Activated CD8-positive, alpha-beta memory T cell treated with anti-CD3 and anti-CD28 coated beads, Interleukin-2, amount 50 U/mL, for 1 hour (primary cell): ENCODE data around the gene OTX2.

Experiments used
- DNase-seq: peaks from one replicate; pipeline ENCODE4 v3.0.0-alpha.2; 2020; ENCODE audit errors: extremely low read depth

The OTX2 gene

DNA sequence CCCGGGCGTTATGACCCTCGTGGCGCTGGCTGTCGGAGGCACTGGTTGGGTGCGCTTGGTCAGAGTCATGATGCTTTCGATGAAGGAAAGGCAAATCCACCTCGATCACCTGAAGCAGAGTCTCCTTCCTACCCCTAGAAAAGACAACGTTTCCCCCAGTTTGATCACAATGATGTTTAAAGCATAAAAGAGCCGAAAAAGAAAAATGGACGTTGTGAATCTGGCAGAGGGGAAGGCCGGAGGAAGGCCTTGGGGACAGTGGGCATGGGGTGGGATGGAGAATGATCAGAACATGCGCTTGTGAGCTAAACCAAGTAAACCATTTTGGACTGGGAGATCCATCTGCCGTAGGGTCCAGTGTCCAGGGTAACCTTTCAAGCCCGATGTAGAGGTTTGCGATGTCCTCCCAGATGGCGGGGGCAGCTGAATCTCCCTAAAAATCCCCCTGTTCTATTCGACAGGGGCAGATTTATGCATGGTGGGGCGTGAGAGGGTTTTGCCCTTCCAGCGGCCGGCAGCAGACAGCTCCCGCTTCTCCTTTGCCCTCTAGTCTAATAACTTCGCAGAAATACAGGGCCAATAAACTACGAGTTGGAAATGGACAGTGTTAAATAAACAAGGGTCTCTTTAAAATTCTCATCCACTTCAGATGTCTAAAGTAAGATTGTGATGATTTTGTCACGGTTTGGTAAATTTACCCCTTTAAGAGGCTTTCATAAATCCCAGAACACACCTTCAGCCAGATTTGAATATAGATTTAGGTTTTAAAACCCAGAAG is 2.3 kb upstream of the OTX2 start:
- no peak for DNase-seq

DNA sequence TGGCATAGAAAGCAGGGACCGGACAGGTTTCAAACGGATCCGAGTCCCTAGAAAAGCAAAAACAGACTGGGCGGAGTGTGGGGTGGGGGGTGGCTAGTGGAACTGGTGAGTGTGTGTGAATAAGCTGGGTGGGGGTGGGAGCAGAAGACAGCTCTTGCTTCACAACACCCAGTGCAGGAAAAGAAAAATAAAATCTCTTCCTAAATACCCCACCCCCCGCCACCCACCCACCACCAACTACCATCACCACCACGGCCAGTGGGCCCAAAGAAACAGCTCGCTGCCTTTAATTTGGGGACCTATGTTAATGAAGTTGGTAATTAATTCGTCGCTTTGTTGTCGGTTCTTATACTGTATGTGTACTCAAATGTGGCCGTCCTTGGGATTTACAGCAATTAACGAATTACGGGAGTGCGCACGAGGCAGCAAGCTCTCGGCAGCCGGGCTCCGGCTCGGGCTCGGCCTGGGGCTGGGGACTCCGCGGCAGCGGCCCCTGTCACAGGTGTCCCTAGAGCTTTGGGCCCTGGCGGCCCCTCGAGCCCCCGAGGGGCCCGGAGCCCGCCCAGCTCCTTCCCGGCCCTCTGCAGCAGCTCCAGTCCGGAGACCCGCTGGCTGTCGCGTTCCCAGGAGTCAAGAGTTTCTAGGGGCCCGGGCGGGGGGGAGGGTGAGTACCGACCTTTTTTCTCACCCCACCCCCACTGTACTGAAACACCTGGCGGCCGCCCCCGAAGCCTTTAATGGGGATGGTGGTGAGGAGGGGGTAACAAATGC is 1.5 kb upstream of the OTX2 start:
- DNase-seq: no peak

DNA sequence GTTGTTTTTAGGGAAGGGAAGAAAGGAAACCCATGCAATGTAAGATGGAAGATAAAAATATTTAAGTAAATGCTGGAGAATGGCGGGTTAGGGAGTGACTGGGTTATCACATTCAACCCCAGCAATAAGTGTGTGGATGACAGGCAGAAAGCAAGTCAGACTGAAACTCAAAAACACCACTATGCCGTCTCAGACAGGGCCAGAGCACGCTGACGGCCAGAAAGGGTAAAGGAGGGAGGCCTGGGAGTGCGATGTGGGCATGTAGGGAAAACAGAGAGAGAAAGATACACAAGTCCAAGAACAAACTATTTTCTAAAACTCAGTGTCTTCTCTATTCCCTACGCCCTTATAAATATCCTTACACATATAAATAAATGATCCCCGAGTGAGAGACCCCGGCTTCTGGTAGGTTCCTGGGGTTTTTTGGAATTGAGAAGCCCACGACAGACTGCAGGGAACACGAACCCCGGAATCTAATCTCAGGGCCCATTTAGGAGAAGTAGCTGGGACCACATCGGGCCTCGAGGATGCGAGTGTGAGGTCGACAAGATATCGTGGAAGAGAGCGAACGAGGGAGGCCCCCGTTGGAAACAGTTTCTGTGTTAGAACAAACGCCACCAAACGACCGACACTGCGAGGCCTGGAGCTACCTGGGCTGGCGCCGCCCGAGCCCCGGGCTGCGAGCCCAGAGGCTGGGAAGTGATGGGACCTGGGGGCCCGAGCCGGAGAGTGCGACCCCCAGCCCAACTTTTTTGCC is 735 bp upstream of the OTX2 start:
- no peak for DNase-seq

DNA sequence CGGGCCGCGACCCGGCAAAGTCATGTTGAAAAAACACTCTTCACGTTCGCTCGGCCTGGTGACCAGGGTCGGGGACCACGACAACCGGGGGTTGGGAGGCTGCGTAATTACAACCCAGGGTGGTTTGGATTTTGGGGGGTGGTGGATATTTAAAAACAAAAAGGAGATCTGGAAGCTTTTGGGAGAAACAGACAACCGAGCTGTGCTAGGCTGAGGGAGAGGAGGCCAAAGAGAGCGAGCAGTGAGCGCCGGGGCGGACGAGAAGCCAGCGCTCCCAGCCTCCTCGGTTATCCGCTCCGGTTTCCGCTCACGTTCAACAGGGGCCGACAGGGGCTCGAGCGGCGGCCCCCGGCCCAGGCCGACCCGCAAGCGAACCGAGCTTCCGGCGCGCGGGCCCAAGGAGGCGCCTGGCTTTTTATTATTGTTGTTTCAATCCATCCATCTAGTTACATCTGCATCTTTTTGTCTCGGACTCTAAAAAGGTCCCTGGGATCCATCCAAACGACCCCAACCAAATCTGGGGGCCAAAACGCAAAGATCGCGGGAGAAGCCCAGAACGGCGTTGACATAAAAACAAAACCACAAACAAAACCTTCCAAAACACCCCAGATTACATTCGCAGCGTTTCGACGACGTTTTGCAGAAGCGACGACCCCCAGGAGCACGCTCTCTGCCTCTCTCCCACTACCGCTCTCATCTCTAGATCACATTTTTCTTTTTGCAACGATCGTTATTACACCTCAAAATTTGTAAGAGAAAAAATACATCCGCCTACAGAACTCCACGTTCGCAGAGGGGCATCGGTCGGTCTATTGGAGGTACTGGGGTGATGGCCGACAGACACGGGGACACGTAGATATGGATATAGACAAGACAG is 771 bp downstream of the OTX2 start:
- no peak for DNase-seq

DNA sequence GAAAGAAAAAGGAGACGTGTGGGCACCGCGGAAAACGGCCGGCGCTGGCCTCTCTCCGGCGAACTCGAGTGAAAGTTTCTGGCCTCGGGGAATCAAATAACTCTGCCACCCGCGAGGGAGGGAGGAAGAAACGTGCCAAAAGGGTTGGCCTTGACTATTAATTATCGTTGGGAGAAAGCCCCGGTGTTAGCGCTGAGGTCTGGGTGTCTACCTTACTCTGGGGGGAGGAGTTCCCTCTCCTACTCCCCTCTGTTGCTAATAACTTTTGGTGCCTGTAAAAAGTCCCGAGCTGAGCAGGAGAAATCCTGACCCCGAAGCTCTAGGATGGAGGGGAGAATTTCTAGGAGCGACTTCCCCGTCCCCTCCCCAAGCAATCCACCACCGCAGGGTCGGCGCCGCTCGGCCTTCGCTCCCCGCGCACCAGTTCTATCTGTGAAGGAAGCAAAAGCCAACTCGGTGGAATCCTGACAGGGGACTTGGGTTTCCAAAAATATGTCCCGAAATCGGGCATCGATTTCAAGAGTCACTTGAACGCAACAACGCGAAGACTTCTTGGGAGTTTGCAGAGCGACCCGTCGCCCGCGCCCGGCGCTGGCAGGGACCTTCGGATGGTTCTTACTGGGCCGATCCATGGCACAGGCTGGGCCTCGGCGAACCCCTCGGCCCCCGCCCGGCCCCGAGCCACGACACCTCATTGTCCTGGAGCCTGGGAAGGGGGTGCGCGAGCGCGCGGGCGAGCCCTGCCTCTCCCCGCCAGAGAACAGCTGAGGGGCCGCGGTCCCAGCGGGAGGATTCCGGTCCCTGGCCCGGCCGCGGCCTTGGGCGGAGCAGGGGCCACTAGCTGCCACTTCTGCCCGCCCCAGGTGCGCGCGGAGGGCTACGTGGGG is 1.7 kb downstream of the OTX2 start:
- DNase-seq: no peak

DNA sequence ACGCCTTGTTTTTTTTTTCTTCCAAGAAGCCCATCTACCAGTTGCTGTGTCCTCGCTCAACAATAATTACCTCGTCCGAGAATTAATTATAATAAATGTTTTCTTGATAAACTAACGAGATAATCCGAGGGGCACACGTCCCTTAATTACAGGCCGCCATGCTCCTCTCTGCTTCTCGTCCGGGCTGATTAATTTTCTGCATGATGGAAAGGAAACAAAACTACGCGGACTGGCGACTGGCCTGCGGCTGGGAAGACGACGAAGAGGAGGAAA is 2.2 kb downstream of the OTX2 start:
- DNase-seq: no peak

DNA sequence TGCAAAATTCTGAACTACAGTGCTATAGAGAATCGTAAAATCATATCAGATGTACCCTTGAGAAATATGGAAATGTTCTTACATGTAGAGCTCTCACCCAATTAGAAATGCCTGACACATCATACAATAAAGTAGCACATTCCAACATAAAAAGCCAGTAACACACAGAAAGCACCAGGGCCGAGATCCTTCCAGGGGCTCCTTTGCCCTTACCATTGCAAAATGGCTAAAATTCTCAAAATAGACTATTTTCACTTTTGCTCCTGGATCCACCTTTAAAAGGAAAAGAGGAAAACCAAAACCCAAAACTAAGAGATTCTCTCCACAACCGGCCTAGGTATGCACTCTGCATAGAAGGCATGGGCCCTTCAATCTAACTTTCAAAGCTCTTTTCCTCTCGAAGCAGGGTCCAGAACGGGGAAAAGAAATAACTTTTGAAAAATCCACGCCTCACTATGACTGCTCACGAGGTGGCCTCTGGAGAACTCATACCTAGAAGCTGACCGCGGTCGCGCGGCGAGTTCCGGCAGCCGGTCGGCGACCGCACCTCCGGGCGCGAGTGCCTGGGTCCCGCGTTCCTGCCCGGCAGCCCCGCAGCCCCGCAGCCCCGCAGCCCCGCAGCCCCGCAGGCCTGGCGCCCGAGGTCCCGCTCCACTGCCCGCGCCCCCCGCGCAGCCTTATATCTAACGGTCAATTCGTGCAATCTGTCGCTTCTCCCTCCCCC is 2.7 kb downstream of the OTX2 start:
- no peak for DNase-seq

DNA sequence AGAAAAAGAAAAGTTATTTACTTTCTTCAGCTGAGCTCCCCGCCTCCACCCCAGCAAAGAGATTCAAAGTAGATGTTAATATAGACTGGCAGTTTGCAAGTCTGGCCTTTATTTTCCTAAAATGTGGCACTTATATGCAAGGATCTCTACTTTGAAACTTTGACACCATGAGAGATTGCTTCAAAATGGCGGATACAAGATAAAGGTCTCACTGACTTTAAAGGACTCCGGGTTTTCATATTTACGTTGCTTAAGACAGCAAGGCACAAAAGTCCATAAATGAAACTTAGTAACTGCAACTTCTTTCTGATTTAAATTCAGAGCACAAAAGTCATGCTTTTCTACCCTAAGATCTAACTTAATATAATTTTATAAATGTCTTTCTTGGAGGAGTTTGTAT is 3.5 kb downstream of the OTX2 start:
- DNase-seq: no peak

DNA sequence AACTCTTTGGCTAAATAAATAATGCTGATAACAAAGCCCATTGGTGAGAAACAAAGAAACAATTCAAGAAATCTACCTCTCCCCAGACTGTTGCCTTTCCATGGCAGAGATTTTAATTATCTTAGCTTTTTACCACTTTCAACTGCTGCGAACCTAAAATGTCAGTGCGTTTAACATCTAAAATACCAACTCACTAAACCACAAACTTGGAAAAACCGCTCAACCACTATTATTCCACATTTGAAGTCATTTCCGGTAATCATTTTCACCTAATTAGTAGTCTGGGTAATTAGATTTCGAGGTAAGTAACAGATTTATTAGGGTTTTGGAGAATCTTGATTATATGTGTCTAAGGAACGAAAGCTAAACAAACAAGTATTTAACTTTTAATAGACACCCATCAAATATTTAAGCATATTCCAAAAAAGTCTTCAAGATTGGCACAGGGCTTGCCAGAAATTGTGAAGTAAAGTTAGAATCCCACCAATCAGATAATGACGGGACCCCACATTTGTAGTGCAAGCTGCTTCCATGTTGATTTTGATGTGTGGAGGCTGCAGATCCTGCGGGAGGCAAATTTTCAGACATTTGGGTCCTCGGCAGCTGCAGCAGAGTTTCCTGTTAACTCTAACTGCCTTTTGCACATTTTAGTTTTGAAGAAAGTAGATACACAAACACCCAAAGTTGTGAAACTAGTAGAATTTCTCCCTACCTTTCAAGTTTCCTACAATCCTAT is 4.1 kb downstream of the OTX2 start:
- no peak for DNase-seq

DNA sequence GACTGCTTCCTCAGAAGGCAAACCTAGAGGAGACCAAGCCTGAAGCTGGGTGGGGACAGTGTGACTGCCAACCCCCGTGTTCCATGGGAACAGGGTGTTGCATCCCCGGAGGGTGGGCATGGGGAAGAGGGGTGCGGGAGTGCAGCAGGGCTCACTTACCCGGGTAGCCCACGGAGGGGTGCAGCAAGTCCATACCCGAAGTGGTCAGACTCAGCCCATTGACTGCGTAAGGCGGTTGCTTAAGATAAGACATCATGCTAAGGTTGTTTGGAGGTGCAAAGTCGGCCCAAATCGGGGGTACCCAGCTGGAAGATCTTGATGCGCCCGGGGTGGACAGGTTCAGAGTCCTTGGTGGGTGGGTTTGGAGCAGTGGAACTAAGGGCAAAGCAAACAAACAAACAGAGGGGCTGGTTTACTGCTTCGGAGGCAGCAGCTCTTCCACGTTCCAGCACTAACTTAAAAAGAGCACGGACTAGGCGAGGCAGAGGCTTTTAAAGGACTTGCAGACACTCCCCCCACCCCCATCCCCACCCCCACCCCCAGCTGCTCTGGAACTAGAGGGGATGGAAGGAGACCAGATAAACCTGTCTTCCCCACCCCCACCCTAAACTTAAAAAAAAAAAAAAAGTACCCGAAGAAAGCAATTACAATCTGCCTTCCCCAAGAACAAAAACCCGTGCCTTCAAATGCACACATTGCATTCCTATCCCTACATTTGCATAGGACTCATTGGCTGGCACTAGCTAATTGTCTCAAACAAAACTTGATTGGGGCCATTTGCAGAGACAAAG is 4.9 kb downstream of the OTX2 start:
- DNase-seq: no peak

DNA sequence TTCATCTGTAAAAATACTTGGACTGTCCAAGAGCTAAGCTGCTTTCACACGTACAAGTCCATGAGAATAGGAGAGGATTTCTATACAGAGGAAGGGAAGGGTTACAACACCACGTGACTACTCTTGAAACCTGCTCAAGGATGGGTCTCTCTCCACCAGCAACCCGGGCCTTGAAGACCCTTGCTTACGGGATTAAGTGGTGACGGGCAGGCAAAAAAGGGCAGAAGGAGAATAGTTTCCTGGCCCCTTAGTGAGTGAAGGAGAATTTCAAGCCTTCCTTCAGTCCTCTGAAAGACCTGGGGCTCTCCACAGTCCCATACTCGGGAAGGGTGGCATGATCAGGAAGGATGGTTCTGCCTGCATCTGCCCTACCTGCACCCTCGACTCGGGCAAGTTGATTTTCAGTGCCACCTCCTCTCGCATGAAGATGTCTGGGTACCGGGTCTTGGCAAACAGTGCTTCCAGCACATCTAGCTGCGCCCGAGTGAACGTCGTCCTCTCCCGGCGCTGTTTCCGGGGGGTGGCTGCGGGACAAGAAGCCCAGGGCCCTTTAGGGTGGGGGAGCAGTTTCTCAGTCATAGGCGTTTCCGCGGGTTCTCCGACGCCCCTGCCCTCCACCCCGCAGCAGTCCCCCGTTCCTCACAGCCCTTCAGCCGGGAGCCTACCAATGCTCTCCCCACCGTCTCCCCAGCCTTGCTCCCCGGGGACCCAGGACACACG is 6.3 kb downstream of the OTX2 start:
- no peak for DNase-seq

DNA sequence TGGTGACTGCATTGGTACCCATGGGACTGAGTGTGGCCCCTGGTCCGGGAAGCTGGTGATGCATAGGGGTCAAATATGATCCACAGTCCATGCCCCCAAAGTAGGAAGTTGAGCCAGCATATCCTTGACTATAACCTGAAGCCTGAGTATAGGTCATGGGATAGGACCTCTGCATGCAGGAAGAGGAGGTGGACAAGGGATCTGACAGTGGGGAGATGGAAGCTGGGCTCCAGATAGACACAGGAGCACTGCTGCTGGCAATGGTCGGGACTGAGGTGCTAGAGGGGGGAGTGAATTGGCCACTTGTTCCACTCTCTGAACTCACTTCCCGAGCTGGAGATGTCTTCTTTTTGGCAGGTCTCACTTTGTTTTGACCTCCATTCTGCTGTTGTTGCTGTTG is 8.4 kb downstream of the OTX2 start:
- no peak for DNase-seq

DNA sequence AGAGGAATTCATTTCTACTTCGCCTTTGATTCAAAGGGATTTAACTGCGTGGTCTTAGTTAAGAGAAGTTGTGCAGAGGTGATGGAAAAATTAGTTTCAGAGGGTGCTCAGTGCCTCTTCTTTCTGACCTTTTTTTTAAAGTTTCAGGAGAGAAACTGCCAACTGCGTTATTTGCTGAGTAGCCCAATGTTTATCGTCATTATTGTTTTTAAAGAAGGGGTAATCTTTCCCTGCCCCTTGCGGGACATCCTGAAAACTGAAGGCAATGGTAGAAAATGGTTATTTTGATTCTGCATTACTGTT is 11.0 kb downstream of the OTX2 start:
- no peak for DNase-seq

DNA sequence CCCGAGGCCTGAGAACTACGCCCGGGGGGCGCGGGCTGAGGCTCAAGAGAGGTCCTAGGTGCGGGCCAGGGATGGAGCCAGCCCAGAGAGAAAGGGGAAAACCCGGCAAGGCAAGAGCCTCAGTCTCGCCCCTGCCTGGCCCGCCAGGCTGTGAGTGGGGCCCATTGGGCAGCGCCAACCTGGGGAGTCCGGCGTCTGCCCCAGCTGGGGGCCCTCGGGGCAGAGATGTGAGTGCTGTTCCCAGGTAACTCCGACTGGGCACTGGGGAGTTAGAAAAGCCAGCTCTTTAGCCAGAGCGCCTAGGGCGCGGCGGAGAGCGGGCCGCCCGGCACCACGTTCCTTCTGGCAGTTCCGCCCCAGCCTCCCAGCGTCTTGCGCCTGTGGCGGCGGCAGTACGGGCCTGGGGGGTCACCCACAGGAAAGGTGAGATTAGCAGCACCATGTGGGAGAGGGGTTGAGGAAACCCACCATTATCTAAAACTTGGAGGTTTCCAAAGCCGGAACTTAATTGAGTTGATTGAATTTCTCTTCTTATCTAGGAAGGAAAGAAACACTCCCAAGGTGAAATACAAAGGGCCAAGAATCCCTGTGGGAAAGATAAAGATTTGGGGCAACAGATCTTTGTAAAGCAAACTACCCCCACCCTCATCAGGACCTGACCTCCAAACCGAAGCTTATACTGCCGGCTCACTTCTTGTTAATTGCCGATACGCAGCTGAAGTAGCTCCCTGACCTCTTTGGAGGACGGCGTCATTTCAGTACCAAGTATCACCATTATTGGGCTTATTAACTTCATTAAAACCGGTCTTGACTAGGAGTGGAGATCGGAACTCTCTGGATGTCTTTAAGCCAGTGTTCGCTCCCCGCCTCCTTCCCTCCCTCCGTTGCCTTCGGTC is 11.6 kb downstream of the OTX2 start:
- DNase-seq: no peak

DNA sequence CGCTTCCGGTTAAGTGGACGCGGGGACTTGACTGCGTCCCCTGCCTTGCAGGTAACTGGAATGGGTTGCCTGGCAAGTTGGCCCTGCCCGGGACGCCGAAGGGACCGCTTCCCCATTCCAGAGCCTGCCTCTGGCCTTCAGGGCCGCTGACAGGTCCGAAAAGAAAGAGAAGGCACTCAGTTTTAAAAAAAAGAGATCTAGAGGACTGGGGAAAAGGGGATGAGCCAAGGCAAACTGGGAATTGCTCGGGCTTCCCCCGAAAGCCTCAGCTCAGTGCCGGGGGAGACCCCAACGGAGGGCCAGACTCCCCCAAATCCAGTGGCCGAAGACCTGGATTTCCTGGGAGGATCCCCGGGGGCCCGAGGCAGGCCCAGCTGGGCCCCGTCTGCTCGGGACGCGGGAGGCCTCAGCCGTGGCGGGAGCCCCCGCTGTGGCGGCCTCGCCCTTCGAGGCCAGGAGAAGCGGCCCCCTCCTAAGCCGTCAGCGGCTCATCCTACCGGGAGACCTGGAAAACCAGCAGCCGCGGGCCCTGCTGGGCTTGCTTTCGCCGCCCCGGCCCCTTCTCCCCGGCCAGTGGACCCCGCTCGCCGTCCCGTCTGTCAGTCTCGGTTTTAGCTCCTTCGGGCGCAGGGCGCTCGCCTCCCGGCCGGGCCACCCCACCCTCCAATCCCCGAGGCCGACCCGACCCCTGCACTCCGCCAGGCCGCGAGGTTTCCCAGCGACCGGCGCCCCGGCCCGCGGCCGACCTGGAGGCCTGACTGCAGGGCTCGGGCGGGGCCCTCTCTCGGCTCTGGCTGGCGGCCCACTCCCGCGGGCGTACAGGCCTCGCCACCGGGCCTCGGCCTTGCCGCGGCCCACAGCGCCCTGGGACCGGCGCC is 12.5 kb downstream of the OTX2 start:
- DNase-seq: no peak

DNA sequence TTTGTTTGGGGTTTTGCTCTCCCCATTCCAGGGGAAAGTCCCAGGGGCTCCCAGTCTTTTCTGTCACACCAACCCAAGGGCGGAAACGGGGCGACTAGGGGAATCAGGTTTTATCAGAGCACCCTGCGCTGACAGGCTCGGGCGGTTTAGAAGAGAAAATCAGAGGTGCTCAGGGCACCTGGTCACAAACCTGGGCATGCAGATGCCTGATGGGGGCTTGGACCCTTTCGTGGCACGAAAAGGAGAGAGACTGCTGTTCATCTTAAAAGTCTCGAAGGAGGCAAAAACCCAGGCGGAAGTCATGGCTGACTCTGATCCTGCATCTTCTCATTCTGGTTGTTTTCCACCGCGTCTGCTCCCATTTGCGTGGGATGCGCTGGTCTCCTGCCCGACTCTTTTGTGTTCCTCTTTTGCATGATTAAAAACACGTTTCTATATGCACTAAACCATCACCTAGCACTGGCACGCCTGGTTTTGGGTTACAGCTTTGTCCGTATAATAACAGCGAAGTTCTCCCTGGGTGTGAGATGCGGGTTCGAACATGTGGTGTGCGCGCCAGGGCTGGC is 13.2 kb downstream of the OTX2 start:
- DNase-seq: no peak
